GM23338 (cell line): Measurements from ENCODE around the gene NCK2. TPM values are rescaled to one million over a fixed set of nuclear protein-coding genes. Genes with fewer than 3 reads are reported as not detected.

Experiments used
- ATAC-seq: fragments of 200-7000 bp; cut with Tn5 transposase; 3 replicates; pipeline ENCODE4 v1.9.1; 2020
- DNase-seq: peaks from one replicate; pipeline ENCODE4 v3.0.0-alpha.2; 2015; ENCODE audit warnings: low spot score
- H2AFZ ChIP-seq: fragments of 200-600 bp; sonication (generic); 2 replicates; pipeline ENCODE4 v1.8.0; 2016; ENCODE audit warnings: antibody characterized with exemption, mild to moderate bottlenecking, moderate library complexity
- H3F3A ChIP-seq: fragments of 200-600 bp; sonication (generic); replicated peaks from 2 replicates; pipeline ENCODE4 v1.8.0; 2017; ENCODE audit warnings: antibody characterized with exemption, mixed run types, low read depth
- H3K27ac ChIP-seq: fragments of 200-600 bp; sonication (generic); 2 replicates; pipeline ENCODE4 v1.6.1; 2016; ENCODE audit warnings: low read depth
- H3K27me3 ChIP-seq: fragments of 200-600 bp; sonication (generic); 2 replicates; pipeline ENCODE4 v1.8.0; 2016; ENCODE audit warnings: mild to moderate bottlenecking, mixed run types, moderate library complexity; ENCODE audit not compliant: insufficient read depth
- H3K36me3 ChIP-seq: fragments of 200-600 bp; sonication (generic); 2 replicates; pipeline ENCODE4 v1.8.0; 2016; ENCODE audit warnings: mild to moderate bottlenecking; ENCODE audit not compliant: insufficient read depth
- H3K4me1 ChIP-seq: fragments of 200-600 bp; sonication (generic); 2 replicates; pipeline ENCODE4 v1.8.0; 2016; ENCODE audit warnings: mild to moderate bottlenecking, moderate library complexity; ENCODE audit not compliant: insufficient read depth
- H3K4me2 ChIP-seq: fragments of 200-600 bp; sonication (generic); 2 replicates; pipeline ENCODE4 v1.7.1; 2017; ENCODE audit warnings: mixed run types
- H3K4me3 ChIP-seq: fragments of 200-600 bp; sonication (generic); 2 replicates; pipeline ENCODE4 v1.6.1; 2016; ENCODE audit warnings: mixed run types
- H3K79me2 ChIP-seq: fragments of 200-600 bp; sonication (generic); replicated peaks from 2 replicates; pipeline ENCODE4 v1.8.0; 2017; ENCODE audit warnings: mild to moderate bottlenecking; ENCODE audit not compliant: insufficient read depth
- H3K9me2 ChIP-seq: fragments of 200-600 bp; sonication (generic); 2 replicates; pipeline ENCODE4 v1.8.0; 2017; ENCODE audit not compliant: insufficient read depth
- H4K20me1 ChIP-seq: fragments of 200-600 bp; sonication (generic); replicated peaks from 2 replicates; pipeline ENCODE4 v1.8.0; 2017; ENCODE audit warnings: mild to moderate bottlenecking; ENCODE audit not compliant: insufficient read depth
- H3K27ac Mint-ChIP-seq: 2 replicates; pipeline ENCODE4 v1.8.0; 2020; ENCODE audit warnings: inconsistent platforms, mild to moderate bottlenecking, moderate library complexity, mixed read lengths
- H3K27me3 Mint-ChIP-seq: 3 replicates; pipeline ENCODE4 v1.8.0; 2022; ENCODE audit warnings: low read depth, mild to moderate bottlenecking, moderate library complexity, mixed read lengths, inconsistent platforms; ENCODE audit not compliant: insufficient read depth, poor library complexity
- H3K36me3 Mint-ChIP-seq: 3 replicates; pipeline ENCODE4 v1.8.0; 2021; ENCODE audit warnings: low read depth, mild to moderate bottlenecking, inconsistent platforms, moderate library complexity, mixed read lengths
- H3K4me1 Mint-ChIP-seq: 3 replicates; pipeline ENCODE4 v1.8.0; 2020; ENCODE audit warnings: mild to moderate bottlenecking, inconsistent platforms, mixed read lengths
- H3K4me3 Mint-ChIP-seq: 3 replicates; pipeline ENCODE4 v1.8.0; 2021; ENCODE audit warnings: moderate library complexity, mild to moderate bottlenecking, inconsistent platforms, mixed read lengths
- H3K9me3 Mint-ChIP-seq: 3 replicates; pipeline ENCODE4 v1.8.0; 2020; ENCODE audit warnings: moderate library complexity, mild to moderate bottlenecking, inconsistent platforms, mixed read lengths
- CREB1 ChIP-seq: fragments of 250-450 bp; sonication (Bioruptor Pico); IDR thresholded peaks from 2 replicates; pipeline ENCODE4 v1.5.0; 2020; ENCODE audit warnings: low read depth, mild to moderate bottlenecking, moderate library complexity
- ETS1 ChIP-seq: IDR thresholded peaks from 2 replicates; pipeline ENCODE4 v1.6.1; 2016; ENCODE audit warnings: antibody characterized with exemption
- EZH2 ChIP-seq: fragments of 200-600 bp; sonication (generic); IDR thresholded peaks from one replicate; pipeline ENCODE4 v1.8.0; 2017; ENCODE audit warnings: antibody characterized with exemption, mild to moderate bottlenecking, low read depth; ENCODE audit not compliant: unreplicated experiment
- EZH2phosphoT487 ChIP-seq: fragments of 200-600 bp; sonication (generic); IDR thresholded peaks from one replicate; pipeline ENCODE4 v1.8.1; 2018; ENCODE audit warnings: antibody characterized with exemption; ENCODE audit not compliant: unreplicated experiment
- JUNB ChIP-seq: IDR thresholded peaks from one replicate; pipeline ENCODE4 v1.6.1; 2016; ENCODE audit warnings: antibody characterized with exemption; ENCODE audit not compliant: unreplicated experiment
- NANOG ChIP-seq: IDR thresholded peaks from 2 replicates; pipeline ENCODE4 v1.6.1; 2016; ENCODE audit warnings: antibody characterized with exemption, borderline replicate concordance
- POLR2AphosphoS5 ChIP-seq: IDR thresholded peaks from 2 replicates; pipeline ENCODE4 v1.6.1; 2016; ENCODE audit warnings: antibody characterized with exemption, low read depth
- STAT1 ChIP-seq: IDR thresholded peaks from one replicate; pipeline ENCODE4 v1.6.1; 2016; ENCODE audit warnings: antibody characterized with exemption; ENCODE audit not compliant: unreplicated experiment
- ZNF114 ChIP-seq: fragments of 250-450 bp; sonication (Bioruptor Pico); IDR thresholded peaks from 2 replicates; pipeline ENCODE4 v1.5.0; 2020; ENCODE audit warnings: mild to moderate bottlenecking, moderate library complexity
- ZNF331 ChIP-seq: fragments of 250-450 bp; sonication (Bioruptor Pico); IDR thresholded peaks from 2 replicates; pipeline ENCODE4 v1.5.0; 2020; ENCODE audit warnings: low read depth, mild to moderate bottlenecking, moderate library complexity
- polyA plus RNA-seq: library from polyadenylated mRNA; unstranded; fragments of >200 nt; fragmentation: Nextera tagmentation; extraction: Ambion mirVana; gene quantifications from 2 replicates; pipeline ENCODE4 v1.2.1, GENCODE V29; 2016
- total RNA-seq: library from RNA; depleted of rRNA; stranded (reverse); fragments of >200 nt; shearing (Covaris generic); gene quantifications from 2 replicates; pipeline ENCODE4 v1.2.3, GENCODE V29; 2014
- TF ChIP-seq, protein P1 (sequence below): fragments of 250-450 bp; sonication (Bioruptor Pico); IDR thresholded peaks from 2 replicates; pipeline ENCODE4 v1.5.0; 2020; ENCODE audit warnings: mild to moderate bottlenecking, moderate library complexity
- TF ChIP-seq, protein P2 (sequence below), 2 experiments: fragments of 200-600 bp in 1 of 2; sonication (generic) in 1 of 2; conservative IDR thresholded peaks; 2 replicates each; pipeline versions ENCODE4 v1.5.1 to v1.6.1; 2016 to 2017; ENCODE audit warnings: antibody characterized with exemption in 2 of 2, low read depth in 2 of 2, mild to moderate bottlenecking in 2 of 2, moderate library complexity in 1 of 2
- TF ChIP-seq, protein P3 (sequence below): IDR thresholded peaks from one replicate; pipeline ENCODE4 v1.6.1; 2018; ENCODE audit warnings: antibody characterized with exemption; ENCODE audit not compliant: unreplicated experiment

The NCK2 gene
- total and polyA plus RNA-seq, 2 experiments from 2014 or later = 26.9 to 59.9 TPM

DNA sequence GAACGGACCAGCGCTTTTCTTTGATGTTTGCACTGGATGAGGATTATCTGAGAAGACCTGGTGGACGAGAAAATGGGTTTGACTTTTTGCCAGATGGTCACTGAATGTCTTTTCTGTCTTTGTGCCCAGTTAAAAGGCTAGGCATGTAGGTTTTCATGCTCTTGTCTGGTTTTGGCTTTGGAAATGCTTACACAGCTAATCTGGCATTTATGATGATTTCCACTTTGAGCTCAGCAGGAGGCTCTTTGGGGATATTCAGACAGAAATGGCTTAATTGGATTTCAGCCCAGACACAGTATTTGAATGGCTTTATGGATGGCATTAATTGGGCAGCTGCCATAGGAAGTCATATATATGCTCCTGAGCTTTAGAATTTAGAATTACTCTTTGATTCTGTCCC lies 59.6 kb downstream of the NCK2 start:
- TF ChIP-seq EZH2phosphoT487 = no peak
- TF ChIP-seq, protein P1, sequence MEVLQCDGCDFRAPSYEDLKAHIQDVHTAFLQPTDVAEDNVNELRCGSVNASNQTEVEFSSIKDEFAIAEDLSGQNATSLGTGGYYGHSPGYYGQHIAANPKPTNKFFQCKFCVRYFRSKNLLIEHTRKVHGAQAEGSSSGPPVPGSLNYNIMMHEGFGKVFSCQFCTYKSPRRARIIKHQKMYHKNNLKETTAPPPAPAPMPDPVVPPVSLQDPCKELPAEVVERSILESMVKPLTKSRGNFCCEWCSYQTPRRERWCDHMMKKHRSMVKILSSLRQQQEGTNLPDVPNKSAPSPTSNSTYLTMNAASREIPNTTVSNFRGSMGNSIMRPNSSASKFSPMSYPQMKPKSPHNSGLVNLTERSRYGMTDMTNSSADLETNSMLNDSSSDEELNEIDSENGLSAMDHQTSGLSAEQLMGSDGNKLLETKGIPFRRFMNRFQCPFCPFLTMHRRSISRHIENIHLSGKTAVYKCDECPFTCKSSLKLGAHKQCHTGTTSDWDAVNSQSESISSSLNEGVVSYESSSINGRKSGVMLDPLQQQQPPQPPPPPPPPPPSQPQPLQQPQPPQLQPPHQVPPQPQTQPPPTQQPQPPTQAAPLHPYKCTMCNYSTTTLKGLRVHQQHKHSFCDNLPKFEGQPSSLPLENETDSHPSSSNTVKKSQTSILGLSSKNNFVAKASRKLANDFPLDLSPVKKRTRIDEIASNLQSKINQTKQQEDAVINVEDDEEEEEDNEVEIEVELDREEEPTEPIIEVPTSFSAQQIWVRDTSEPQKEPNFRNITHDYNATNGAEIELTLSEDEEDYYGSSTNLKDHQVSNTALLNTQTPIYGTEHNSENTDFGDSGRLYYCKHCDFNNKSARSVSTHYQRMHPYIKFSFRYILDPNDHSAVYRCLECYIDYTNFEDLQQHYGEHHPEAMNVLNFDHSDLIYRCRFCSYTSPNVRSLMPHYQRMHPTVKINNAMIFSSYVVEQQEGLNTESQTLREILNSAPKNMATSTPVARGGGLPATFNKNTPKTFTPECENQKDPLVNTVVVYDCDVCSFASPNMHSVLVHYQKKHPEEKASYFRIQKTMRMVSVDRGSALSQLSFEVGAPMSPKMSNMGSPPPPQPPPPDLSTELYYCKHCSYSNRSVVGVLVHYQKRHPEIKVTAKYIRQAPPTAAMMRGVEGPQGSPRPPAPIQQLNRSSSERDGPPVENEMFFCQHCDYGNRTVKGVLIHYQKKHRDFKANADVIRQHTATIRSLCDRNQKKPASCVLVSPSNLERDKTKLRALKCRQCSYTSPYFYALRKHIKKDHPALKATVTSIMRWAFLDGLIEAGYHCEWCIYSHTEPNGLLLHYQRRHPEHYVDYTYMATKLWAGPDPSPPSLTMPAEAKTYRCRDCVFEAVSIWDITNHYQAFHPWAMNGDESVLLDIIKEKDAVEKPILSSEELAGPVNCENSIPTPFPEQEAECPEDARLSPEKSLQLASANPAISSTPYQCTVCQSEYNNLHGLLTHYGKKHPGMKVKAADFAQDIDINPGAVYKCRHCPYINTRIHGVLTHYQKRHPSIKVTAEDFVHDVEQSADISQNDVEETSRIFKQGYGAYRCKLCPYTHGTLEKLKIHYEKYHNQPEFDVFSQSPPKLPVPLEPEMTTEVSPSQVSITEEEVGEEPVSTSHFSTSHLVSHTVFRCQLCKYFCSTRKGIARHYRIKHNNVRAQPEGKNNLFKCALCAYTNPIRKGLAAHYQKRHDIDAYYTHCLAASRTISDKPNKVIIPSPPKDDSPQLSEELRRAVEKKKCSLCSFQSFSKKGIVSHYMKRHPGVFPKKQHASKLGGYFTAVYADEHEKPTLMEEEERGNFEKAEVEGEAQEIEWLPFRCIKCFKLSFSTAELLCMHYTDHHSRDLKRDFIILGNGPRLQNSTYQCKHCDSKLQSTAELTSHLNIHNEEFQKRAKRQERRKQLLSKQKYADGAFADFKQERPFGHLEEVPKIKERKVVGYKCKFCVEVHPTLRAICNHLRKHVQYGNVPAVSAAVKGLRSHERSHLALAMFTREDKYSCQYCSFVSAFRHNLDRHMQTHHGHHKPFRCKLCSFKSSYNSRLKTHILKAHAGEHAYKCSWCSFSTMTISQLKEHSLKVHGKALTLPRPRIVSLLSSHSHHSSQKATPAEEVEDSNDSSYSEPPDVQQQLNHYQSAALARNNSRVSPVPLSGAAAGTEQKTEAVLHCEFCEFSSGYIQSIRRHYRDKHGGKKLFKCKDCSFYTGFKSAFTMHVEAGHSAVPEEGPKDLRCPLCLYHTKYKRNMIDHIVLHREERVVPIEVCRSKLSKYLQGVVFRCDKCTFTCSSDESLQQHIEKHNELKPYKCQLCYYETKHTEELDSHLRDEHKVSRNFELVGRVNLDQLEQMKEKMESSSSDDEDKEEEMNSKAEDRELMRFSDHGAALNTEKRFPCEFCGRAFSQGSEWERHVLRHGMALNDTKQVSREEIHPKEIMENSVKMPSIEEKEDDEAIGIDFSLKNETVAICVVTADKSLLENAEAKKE = no peak
- TF ChIP-seq NANOG = no peak
- TF ChIP-seq ETS1 = no peak
- TF ChIP-seq POLR2AphosphoS5 = no peak
- TF ChIP-seq CREB1 (CRISPR knock-in tag) = no peak
- TF ChIP-seq, protein P2, sequence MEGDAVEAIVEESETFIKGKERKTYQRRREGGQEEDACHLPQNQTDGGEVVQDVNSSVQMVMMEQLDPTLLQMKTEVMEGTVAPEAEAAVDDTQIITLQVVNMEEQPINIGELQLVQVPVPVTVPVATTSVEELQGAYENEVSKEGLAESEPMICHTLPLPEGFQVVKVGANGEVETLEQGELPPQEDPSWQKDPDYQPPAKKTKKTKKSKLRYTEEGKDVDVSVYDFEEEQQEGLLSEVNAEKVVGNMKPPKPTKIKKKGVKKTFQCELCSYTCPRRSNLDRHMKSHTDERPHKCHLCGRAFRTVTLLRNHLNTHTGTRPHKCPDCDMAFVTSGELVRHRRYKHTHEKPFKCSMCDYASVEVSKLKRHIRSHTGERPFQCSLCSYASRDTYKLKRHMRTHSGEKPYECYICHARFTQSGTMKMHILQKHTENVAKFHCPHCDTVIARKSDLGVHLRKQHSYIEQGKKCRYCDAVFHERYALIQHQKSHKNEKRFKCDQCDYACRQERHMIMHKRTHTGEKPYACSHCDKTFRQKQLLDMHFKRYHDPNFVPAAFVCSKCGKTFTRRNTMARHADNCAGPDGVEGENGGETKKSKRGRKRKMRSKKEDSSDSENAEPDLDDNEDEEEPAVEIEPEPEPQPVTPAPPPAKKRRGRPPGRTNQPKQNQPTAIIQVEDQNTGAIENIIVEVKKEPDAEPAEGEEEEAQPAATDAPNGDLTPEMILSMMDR (conservative IDR thresholded peaks at IDR 0.05; ENCODE audit: low read depth in 2 of 2) = no peak
- no peak for TF ChIP-seq EZH2
- no peak for TF ChIP-seq ZNF331
- TF ChIP-seq ZNF114 (CRISPR knock-in tag) = no peak
- no peak for TF ChIP-seq JUNB
- no peak for TF ChIP-seq STAT1
- TF ChIP-seq, protein P3, sequence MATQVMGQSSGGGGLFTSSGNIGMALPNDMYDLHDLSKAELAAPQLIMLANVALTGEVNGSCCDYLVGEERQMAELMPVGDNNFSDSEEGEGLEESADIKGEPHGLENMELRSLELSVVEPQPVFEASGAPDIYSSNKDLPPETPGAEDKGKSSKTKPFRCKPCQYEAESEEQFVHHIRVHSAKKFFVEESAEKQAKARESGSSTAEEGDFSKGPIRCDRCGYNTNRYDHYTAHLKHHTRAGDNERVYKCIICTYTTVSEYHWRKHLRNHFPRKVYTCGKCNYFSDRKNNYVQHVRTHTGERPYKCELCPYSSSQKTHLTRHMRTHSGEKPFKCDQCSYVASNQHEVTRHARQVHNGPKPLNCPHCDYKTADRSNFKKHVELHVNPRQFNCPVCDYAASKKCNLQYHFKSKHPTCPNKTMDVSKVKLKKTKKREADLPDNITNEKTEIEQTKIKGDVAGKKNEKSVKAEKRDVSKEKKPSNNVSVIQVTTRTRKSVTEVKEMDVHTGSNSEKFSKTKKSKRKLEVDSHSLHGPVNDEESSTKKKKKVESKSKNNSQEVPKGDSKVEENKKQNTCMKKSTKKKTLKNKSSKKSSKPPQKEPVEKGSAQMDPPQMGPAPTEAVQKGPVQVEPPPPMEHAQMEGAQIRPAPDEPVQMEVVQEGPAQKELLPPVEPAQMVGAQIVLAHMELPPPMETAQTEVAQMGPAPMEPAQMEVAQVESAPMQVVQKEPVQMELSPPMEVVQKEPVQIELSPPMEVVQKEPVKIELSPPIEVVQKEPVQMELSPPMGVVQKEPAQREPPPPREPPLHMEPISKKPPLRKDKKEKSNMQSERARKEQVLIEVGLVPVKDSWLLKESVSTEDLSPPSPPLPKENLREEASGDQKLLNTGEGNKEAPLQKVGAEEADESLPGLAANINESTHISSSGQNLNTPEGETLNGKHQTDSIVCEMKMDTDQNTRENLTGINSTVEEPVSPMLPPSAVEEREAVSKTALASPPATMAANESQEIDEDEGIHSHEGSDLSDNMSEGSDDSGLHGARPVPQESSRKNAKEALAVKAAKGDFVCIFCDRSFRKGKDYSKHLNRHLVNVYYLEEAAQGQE = no peak
- no peak for DNase-seq
- Histone ChIP-seq H3K36me3 (no peaks in the 10 kb centered on the region), H3K4me2 (no peak overlapping the region), H3K27me3 (no peaks in the 10 kb centered on the region), H3K27ac (no peak overlapping the region), H3K4me3 (no peak overlapping the region), H3K4me1 (peaks cover 42% of the 10 kb centered on the region), H3F3A (no peaks in the 10 kb centered on the region), H3K9me2 (0 out of 2 replicates have a peak, but pooled peaks cover 11% of the 10 kb centered on the region), H3K79me2 (peaks cover 98% of the 10 kb centered on the region), H2AFZ (no peak overlapping the region), H4K20me1 (peaks cover 28% of the 10 kb centered on the region)
- H3K9me3 Mint-ChIP-seq = no peaks in the 10 kb centered on the region
- peaks cover 4% of the 10 kb centered on the region; the same call in 1 of the 3 replicates for H3K36me3 Mint-ChIP-seq
- H3K27me3 Mint-ChIP-seq = peaks cover 4% of the 10 kb centered on the region
- no peak overlapping the region for H3K4me3 Mint-ChIP-seq
- H3K4me1 Mint-ChIP-seq = peaks cover 57% of the 10 kb centered on the region
- ATAC-seq = no peak
- no peak overlapping the region for H3K27ac Mint-ChIP-seq
